Lung (tissue), 12 donors: ENCODE measurements around the gene FAAP20. TPM values are rescaled to one million over a fixed set of nuclear protein-coding genes. Genes with fewer than 3 reads are reported as not detected.

Experiments used
- ATAC-seq: fragments of 200-7000 bp; cut with Tn5 transposase; one replicate; pipeline ENCODE4 v1.9.1; 2020; ENCODE audit warnings: moderate number of reproducible peaks; ENCODE audit not compliant: insufficient read depth, low FRiP score
- DNase-seq, 3 donors: peaks; one replicate each; pipeline ENCODE4 v3.0.0-alpha.2; 2013 to 2017
- H3K27ac ChIP-seq, 2 donors: one replicate each; pipeline ENCODE4 v1.5.1; 2013; ENCODE audit warnings: mild to moderate bottlenecking in 2 of 2, moderate library complexity in 2 of 2, control low read depth in 1 of 2, inconsistent platforms in 1 of 2, low read depth in 1 of 2, low read length in 1 of 2
- H3K27me3 ChIP-seq, 3 donors: one replicate each; pipeline ENCODE4 v1.5.1; 2013; ENCODE audit warnings: low read length in 2 of 3; ENCODE audit not compliant: control insufficient read depth in 3 of 3, insufficient read depth in 3 of 3
- H3K36me3 ChIP-seq, 4 donors: one replicate each; pipeline ENCODE4 v1.5.1; 2013; ENCODE audit warnings: low read length in 4 of 4, mild to moderate bottlenecking in 1 of 4, moderate library complexity in 1 of 4; ENCODE audit not compliant: control insufficient read depth in 4 of 4, insufficient read depth in 4 of 4
- H3K4me1 ChIP-seq, 5 donors: one replicate each; pipeline ENCODE4 v1.5.1; 2013; ENCODE audit warnings: low read length in 5 of 5, mild to moderate bottlenecking in 2 of 5, moderate library complexity in 1 of 5; ENCODE audit not compliant: control insufficient read depth in 5 of 5, insufficient read depth in 5 of 5
- H3K4me3 ChIP-seq: one replicate; pipeline ENCODE4 v1.5.1; 2013; ENCODE audit warnings: mild to moderate bottlenecking, control low read depth, moderate library complexity
- H3K9ac ChIP-seq, 2 donors: one replicate each; pipeline ENCODE4 v1.5.1; 2013; ENCODE audit warnings: low read length in 2 of 2, control low read depth in 1 of 2; ENCODE audit not compliant: insufficient read depth in 1 of 2
- H3K9me3 ChIP-seq, 4 donors: one replicate each; pipeline ENCODE4 v1.5.1; 2013; ENCODE audit warnings: low read length in 3 of 4, mild to moderate bottlenecking in 1 of 4, moderate library complexity in 1 of 4; ENCODE audit not compliant: control insufficient read depth in 4 of 4, insufficient read depth in 3 of 4
- WGBS, 2 donors: extraction: QIAGEN DNeasy Blood & Tissue Kit; methylation state at CpG; one replicate each; pipeline ENCODE4 v1.1.7; 2013; 5-methylcytosine and 5-hydroxymethylcytosine counted together
- polyA plus RNA-seq, 2 donors: library from polyadenylated mRNA; stranded (reverse); fragments of 200-250 nt; gene quantifications; one replicate each; pipeline ENCODE4 v1.2.1, GENCODE V29; 2013
- total RNA-seq, 2 donors: library from RNA; depleted of rRNA in 1 of 2; stranded (reverse); fragments of >200 nt in 1 of 2; gene quantifications; one replicate each; pipeline ENCODE4 v1.2.1, GENCODE V29; 2014 to 2021
- TF ChIP-seq, protein P1 (sequence below): IDR thresholded peaks from 2 replicates; pipeline ENCODE4 v1.5.1; 2012; ENCODE audit warnings: mild to moderate bottlenecking; ENCODE audit errors: control extremely low read depth, extremely low read depth
- donor health status: control.
- donor health status: control.
- donor health status: Bipolar disorder and iron deficiency.
- donor health status: healthy.
- donor health status: DM: yes; HTN: yes; CAD: no.

The FAAP20 gene
- total and polyA plus RNA-seq, 4 donors: 16.8 to 87.9 (median 68.4) TPM

DNA sequence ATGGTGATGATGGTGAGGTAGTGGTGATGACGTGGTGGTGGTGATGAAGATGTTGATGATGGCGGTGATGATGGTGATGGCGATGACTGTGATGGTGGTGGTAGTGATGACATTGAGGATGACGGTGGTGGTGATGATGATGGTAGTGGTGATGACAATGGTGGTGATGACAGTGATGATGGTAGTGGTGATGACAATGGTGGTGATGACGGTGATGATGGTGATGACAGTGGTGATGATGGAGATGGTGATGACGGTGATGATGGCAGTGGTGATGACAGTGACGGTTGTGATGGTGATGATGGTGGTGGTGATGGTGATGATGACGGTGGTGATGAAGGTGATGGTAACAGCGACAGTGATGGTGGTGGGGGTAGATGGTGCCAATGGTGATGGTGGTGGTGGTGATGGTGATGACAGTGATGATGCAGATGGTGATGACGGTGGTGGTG, 39.4 kb downstream of the FAAP20 start:
- Histone ChIP-seq H3K27me3 (no peaks in the 10 kb centered on the region), H3K9ac (no peak overlapping the region), H3K9me3 (peaks cover 0 to 4% (median 0%) of the 10 kb centered on the region in 4 donors), H3K4me3 (no peak overlapping the region), H3K27ac (no peak overlapping the region), H3K36me3 (peaks cover 0 to 19% (median 2%) of the 10 kb centered on the region in 4 donors), H3K4me1 (peaks cover 0 to 4% (median 0%) of the 10 kb centered on the region in 5 donors)
- TF ChIP-seq, protein P1, sequence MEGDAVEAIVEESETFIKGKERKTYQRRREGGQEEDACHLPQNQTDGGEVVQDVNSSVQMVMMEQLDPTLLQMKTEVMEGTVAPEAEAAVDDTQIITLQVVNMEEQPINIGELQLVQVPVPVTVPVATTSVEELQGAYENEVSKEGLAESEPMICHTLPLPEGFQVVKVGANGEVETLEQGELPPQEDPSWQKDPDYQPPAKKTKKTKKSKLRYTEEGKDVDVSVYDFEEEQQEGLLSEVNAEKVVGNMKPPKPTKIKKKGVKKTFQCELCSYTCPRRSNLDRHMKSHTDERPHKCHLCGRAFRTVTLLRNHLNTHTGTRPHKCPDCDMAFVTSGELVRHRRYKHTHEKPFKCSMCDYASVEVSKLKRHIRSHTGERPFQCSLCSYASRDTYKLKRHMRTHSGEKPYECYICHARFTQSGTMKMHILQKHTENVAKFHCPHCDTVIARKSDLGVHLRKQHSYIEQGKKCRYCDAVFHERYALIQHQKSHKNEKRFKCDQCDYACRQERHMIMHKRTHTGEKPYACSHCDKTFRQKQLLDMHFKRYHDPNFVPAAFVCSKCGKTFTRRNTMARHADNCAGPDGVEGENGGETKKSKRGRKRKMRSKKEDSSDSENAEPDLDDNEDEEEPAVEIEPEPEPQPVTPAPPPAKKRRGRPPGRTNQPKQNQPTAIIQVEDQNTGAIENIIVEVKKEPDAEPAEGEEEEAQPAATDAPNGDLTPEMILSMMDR: no peak
- 98% methylated on average over 10 of the region's 10 CpGs for WGBS, 2 donors
- ATAC-seq: no peak
- no peak for DNase-seq

DNA sequence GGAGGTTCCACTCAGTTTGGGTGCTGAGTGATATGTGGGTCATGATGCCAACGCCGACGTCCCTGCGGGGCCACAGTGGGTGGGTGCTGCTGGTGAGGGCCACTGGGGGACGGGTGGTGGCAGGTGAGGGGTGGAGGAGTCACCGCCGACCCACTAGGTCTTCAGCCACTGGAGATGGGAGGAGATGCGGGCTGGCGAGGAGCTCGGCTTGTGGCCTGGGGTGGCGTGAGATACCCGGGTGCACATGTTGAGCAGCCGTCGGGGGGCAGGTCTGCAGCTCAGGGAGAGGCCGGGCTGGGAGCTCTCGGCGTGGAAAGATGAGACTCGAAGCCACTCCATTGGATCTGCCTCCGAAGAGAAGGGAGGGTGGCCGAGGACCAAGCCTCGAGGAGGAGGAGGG, 40.5 kb downstream of the FAAP20 start:
- no peak overlapping the region for H3K4me3 ChIP-seq
- 95 to 98% methylated on average over 21 of the region's 21 CpGs for WGBS, 2 donors
- no peak for DNase-seq
- no peak overlapping the region for H3K9ac ChIP-seq
- peaks cover 0 to 4% (median 0%) of the 10 kb centered on the region in 5 donors for H3K4me1 ChIP-seq
- H3K27me3 ChIP-seq: no peaks in the 10 kb centered on the region
- no peak overlapping the region for H3K27ac ChIP-seq
- TF ChIP-seq, protein P1: no peak
- ATAC-seq: no peak
- peaks cover 0 to 16% (median 2%) of the 10 kb centered on the region in 4 donors for H3K36me3 ChIP-seq
- peaks cover 0 to 4% (median 0%) of the 10 kb centered on the region in 4 donors for H3K9me3 ChIP-seq

DNA sequence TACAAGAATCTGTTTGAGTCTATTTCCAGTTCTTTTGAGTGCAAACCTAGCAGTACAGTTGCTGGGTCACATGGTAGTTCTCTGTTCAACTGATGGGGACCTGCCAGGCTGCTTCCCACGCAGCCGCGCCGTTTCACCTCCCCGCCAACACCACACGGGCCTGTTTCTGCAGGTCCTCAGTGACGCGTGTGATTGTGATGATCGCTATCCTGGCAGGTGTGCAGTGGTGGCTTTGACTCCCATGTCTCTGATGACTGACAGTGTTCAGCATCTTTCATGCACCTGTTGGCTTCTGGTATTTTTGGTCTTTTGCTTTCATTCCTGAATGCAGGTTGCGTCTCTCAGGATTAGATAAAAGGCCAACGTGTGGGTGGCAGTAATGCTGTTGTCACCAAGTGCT, 41.6 kb downstream of the FAAP20 start:
- no peak overlapping the region for H3K27ac ChIP-seq
- ATAC-seq (no peak), DNase-seq (no peak)
- no peaks in the 10 kb centered on the region for H3K27me3 ChIP-seq
- WGBS, 2 donors: 89 to 92% methylated on average over 11 of the region's 11 CpGs
- TF ChIP-seq, protein P1: no peak
- peaks cover 0 to 4% (median 0%) of the 10 kb centered on the region in 4 donors for H3K9me3 ChIP-seq
- H3K36me3 ChIP-seq: peaks cover 0 to 16% (median 2%) of the 10 kb centered on the region in 4 donors
- peaks cover 0 to 7% (median 0%) of the 10 kb centered on the region in 5 donors for H3K4me1 ChIP-seq
- H3K4me3 ChIP-seq: no peak overlapping the region
- H3K9ac ChIP-seq: no peak overlapping the region

DNA sequence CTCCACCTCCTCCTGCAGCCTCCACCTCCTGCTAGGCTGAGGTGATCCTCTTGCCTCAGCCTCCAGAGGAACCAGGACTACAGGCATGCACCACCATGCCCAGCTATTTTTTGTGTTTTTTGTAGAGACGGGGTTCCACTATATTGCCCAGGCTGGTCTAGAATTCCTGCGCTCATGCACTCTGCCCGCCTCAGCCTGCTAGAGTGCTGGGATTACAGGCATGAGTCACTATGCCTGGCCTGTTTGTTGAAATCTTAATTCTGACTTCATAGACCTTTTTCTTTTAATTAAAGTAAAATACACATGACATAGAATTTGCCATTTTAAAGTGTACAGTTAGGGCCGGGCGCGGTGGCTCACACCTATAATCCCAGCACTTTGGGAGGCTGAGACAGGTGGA, 42.7 kb downstream of the FAAP20 start:
- no peak overlapping the region for H3K27ac ChIP-seq
- peaks cover 0 to 14% (median 2%) of the 10 kb centered on the region in 4 donors for H3K36me3 ChIP-seq
- ATAC-seq (no peak), DNase-seq (no peak)
- H3K9me3 ChIP-seq: peaks cover 0 to 4% (median 0%) of the 10 kb centered on the region in 4 donors
- no peaks in the 10 kb centered on the region for H3K27me3 ChIP-seq
- TF ChIP-seq, protein P1: no peak
- 80 to 91% methylated on average over 6 of the region's 6 CpGs for WGBS, 2 donors
- H3K4me3 ChIP-seq: no peak overlapping the region
- H3K4me1 ChIP-seq: peaks cover 0 to 7% (median 0%) of the 10 kb centered on the region in 5 donors
- H3K9ac ChIP-seq: no peak overlapping the region
